GM12864 (cell line): Measurements from ENCODE around the gene METTL25.

Experiments
- DNase-seq: peaks from one replicate; pipeline ENCODE4 v3.0.0-alpha.2; 2011; ENCODE audit warnings: low read depth
- H3K4me3 ChIP-seq: 2 replicates; pipeline ENCODE4 v1.5.1; 2011; ENCODE audit warnings: mild to moderate bottlenecking, low read depth, low read length, control low read depth
- TF ChIP-seq, protein P1 (sequence below): IDR thresholded peaks from 2 replicates; pipeline ENCODE4 v1.5.1; 2011; ENCODE audit warnings: low read depth, mild to moderate bottlenecking, moderate library complexity, low read length, control low read depth, inconsistent platforms; ENCODE audit errors: missing control alignments

The METTL25 gene

GRCh38 chr12:82363990-82364389 is 5.7 kb downstream of the METTL25 start:
- no peak overlapping the region for H3K4me3 ChIP-seq
- TF ChIP-seq, protein P1, sequence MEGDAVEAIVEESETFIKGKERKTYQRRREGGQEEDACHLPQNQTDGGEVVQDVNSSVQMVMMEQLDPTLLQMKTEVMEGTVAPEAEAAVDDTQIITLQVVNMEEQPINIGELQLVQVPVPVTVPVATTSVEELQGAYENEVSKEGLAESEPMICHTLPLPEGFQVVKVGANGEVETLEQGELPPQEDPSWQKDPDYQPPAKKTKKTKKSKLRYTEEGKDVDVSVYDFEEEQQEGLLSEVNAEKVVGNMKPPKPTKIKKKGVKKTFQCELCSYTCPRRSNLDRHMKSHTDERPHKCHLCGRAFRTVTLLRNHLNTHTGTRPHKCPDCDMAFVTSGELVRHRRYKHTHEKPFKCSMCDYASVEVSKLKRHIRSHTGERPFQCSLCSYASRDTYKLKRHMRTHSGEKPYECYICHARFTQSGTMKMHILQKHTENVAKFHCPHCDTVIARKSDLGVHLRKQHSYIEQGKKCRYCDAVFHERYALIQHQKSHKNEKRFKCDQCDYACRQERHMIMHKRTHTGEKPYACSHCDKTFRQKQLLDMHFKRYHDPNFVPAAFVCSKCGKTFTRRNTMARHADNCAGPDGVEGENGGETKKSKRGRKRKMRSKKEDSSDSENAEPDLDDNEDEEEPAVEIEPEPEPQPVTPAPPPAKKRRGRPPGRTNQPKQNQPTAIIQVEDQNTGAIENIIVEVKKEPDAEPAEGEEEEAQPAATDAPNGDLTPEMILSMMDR = no peak
- no peak for DNase-seq

GRCh38 chr12:82366197-82366596 is 7.9 kb downstream of the METTL25 start:
- DNase-seq = no peak
- TF ChIP-seq, protein P1 = no peak
- H3K4me3 ChIP-seq = no peak overlapping the region

DNA sequence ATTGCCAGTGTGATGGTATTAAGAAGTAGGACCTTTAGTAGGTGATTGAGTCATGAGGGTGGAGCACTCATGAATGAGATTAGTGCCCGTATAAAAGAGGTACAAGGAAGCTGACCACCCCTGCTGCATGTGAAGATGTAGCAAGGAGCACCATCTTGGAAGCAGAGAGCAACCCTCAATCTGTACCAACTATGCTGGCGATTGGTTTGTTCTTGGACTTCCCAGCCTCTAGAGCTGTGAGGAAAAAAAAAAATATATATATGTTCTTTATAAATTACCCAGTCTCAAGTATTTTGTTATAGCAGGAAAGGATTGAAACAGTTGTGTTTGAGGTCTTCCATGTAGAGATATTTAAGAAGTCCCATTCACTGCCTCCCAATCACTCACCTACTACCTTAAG is 16.9 kb downstream of the METTL25 start:
- TF ChIP-seq, protein P1 = no peak
- DNase-seq = no peak

GRCh38 chr12:82378997-82379396 is 20.7 kb downstream of the METTL25 start:
- DNase-seq = no peak
- TF ChIP-seq, protein P1 = no peak
- no peak overlapping the region for H3K4me3 ChIP-seq

More for the DNA sequence above, 16.9 kb downstream of the METTL25 start:
- H3K4me3 ChIP-seq = no peak overlapping the region

DNA sequence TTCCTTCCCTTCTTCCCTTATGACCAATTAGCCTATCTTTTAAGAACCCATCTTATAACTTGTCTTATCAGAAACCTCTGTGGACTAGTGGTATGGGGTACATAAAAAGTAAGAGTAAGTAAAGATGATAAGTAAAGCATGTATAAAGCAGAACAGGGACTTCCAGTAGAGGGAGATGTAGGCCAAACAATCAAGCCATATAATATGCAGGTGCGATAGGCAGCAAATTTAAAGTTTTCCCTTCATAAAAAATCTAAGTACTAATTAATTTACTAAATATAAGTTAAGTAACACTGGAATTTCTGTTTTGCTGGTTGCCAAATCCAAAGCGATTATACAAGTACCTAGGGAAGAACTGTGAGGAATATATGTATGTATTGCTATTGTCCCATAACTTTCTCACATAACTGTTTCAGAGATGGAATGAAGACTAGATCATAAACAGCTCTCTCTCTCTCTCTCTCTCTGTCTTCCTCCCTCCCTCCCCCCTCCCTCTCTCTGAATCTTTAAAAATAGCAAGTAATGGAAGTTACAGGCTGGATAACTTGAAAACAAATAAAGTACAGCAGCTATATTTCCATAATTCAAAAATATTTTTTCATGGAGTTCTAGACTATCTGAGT is 25.7 kb downstream of the METTL25 start:
- H3K4me3 ChIP-seq = no peak overlapping the region
- TF ChIP-seq, protein P1 = peak; percentile 24
- DNase-seq = no peak

- TF ChIP-seq, protein P1 = no peak
These were observed 40.5 kb downstream of the METTL25 start for GRCh38 chr12:82398879-82399278.

GRCh38 chr12:82400819-82401218 is 42.5 kb downstream of the METTL25 start:
- H3K4me3 ChIP-seq = no peak overlapping the region
- TF ChIP-seq, protein P1 = no peak
- no peak for DNase-seq

More at GRCh38 chr12:82398879-82399278, 40.5 kb downstream of the METTL25 start:
- H3K4me3 ChIP-seq = no peak overlapping the region
- no peak for DNase-seq
